Tibial artery (tissue), 4 donors: Measurements from ENCODE around the gene CACNA1D.

Experiments used
- DNase-seq, 2 donors: peaks; one replicate each; pipeline ENCODE4 v3.0.0-alpha.2; 2019
- H3K27ac ChIP-seq, 2 donors: fragments of 200-600 bp; sonication (generic) in 1 of 2; 1 replicate in 1 of 2; 2 replicates in 1 of 2; pipeline ENCODE4 v1.5.1; 2018 to 2019; ENCODE audit warnings: mild to moderate bottlenecking in 1 of 2
- H3K27me3 ChIP-seq, 2 donors: fragments of 200-600 bp; sonication (generic) in 1 of 2; one replicate each; pipeline versions ENCODE4 v1.5.1 to v1.6.0; 2016 to 2019
- H3K36me3 ChIP-seq, 3 donors: fragments of 200-600 bp; sonication (generic) in 2 of 3; one replicate each; pipeline ENCODE4 v1.5.1; 2016 to 2019; ENCODE audit warnings: mild to moderate bottlenecking in 2 of 3
- H3K4me1 ChIP-seq, 4 donors: fragments of 200-600 bp; sonication (generic) in 2 of 4; 1 replicate in 3 of 4; 2 replicates in 1 of 4; pipeline ENCODE4 v1.5.1; 2016 to 2019
- H3K4me3 ChIP-seq, 2 donors: fragments of 200-600 bp; sonication (generic) in 1 of 2; 1 replicate in 1 of 2; 2 replicates in 1 of 2; pipeline ENCODE4 v1.5.1; 2018 to 2019; ENCODE audit warnings: mild to moderate bottlenecking in 2 of 2
- H3K9me3 ChIP-seq, 3 donors: fragments of 200-600 bp; sonication (generic) in 1 of 3; one replicate each; pipeline ENCODE4 v1.5.1; 2016 to 2019
- CTCF ChIP-seq, 2 experiments: fragments of 200-600 bp in 1 of 2; fragments of 450-650 bp in 1 of 2; IDR thresholded peaks; one replicate each; pipeline ENCODE4 v1.5.1; 2017 to 2019; ENCODE audit warnings: antibody characterized with exemption in 2 of 2, mild to moderate bottlenecking in 1 of 2, moderate library complexity in 1 of 2
- intact Hi-C: fragments of 100-400 bp; cut with DNase I; formaldehyde crosslinking; loops from one replicate; pipeline ENCODE4 v1.15.0; 2023; ENCODE audit warnings: low total_unique reads

The CACNA1D gene

DNA sequence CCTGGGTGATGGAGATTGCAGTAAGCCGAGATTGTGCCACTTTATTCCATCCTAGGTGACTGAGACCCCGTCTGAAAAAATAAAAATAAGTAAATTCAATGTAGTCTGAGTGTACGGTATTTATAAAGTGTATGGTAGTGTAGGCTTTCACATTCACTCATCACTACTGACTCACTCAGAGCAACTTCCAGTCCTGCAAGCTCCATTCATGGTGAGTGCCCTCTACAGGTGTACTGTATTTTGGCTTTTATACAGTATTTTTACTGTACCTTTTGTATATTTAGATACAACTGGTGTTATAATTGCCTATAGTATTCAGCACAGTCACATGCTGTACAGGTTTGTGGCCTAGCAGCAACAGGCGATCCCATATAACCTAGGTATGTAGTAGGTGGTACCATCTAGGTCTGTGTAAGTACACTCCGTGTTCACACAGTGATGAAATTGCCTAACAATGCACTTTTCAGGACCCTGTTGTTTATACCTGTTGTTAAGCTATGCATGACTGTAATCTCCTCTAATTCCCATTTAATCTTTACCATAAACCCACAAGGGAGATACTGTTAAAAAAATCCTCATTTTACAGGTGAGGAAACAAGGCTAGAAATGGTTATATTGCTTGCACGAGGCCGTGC lies 19.3 kb downstream of the CACNA1D start:
- intact Hi-C loops, result no loop called here
- Histone ChIP-seq H3K4me3 (no peak overlapping the region), H3K36me3 (no peaks in the 10 kb centered on the region), H3K27ac (no peak overlapping the region), H3K4me1 (no peaks in the 10 kb centered on the region), H3K9me3 (no peaks in the 10 kb centered on the region), H3K27me3 (peaks cover 0 to 14% of the 10 kb centered on the region in 2 donors)
- DNase-seq, result no peak
- TF ChIP-seq CTCF (IDR thresholded peaks at IDR 0.05), result no peak

DNA sequence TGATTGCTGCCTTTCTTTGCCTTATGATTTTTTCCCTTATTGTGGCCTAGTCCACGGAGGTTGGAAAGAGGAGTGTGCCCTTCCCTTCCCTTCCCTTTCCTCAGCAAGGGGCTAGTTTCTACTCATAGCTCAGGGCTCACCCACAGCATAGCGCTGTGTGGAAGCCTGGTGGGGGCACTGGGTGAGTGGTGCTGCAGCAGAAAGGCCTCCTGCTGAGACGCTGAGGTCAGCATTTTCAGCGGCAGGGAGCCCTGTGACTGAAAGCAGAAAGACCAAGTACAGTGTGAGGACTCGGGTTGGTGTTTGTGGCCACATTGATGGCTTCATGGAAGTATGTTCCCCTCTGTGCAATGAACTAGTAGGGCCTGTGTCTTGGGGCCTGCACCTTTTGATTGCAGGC lies 21.9 kb downstream of the CACNA1D start:
- no peak for DNase-seq
- Histone ChIP-seq H3K27me3 (peaks cover 0 to 4% of the 10 kb centered on the region in 2 donors), H3K27ac (no peak overlapping the region), H3K4me3 (no peak overlapping the region), H3K9me3 (no peaks in the 10 kb centered on the region), H3K36me3 (no peaks in the 10 kb centered on the region), H3K4me1 (no peaks in the 10 kb centered on the region)
- intact Hi-C loops, result no loop called here
- TF ChIP-seq CTCF (IDR thresholded peaks at IDR 0.05), result no peak

- intact Hi-C loops, result no loop called here
- H3K4me1 ChIP-seq, result no peaks in the 10 kb centered on the region
- H3K27ac ChIP-seq, result no peak overlapping the region
- no peak overlapping the region for H3K4me3 ChIP-seq
- H3K9me3 ChIP-seq, result no peaks in the 10 kb centered on the region
- no peaks in the 10 kb centered on the region for H3K36me3 ChIP-seq
- DNase-seq, result no peak
- no peak for TF ChIP-seq CTCF (IDR thresholded peaks at IDR 0.05)
- H3K27me3 ChIP-seq, result no peaks in the 10 kb centered on the region
Measured at GRCh38 chr3:53518495-53518981, 24.1 kb downstream of the CACNA1D start.

- intact Hi-C loops, result no loop called here
- no peak overlapping the region for H3K27ac ChIP-seq
- no peak for TF ChIP-seq CTCF (IDR thresholded peaks at IDR 0.05)
- H3K36me3 ChIP-seq, result no peaks in the 10 kb centered on the region
- no peaks in the 10 kb centered on the region for H3K9me3 ChIP-seq
- DNase-seq, result no peak
- H3K27me3 ChIP-seq, result no peaks in the 10 kb centered on the region
- no peak overlapping the region for H3K4me3 ChIP-seq
- peaks cover 0 to 4% (median under 1%) of the 10 kb centered on the region in 4 donors for H3K4me1 ChIP-seq
Measured at GRCh38 chr3:53519065-53519709, 24.8 kb downstream of the CACNA1D start.

GRCh38 chr3:53523346-53523745 lies 28.9 kb downstream of the CACNA1D start:
- no peak for TF ChIP-seq CTCF (IDR thresholded peaks at IDR 0.05)
- Histone ChIP-seq H3K4me1 (peaks cover 0 to 16% (median 4%) of the 10 kb centered on the region in 4 donors), H3K9me3 (no peaks in the 10 kb centered on the region), H3K27me3 (no peaks in the 10 kb centered on the region), H3K36me3 (no peaks in the 10 kb centered on the region), H3K4me3 (no peak overlapping the region), H3K27ac (no peak overlapping the region)
- intact Hi-C loops, result no loop called here
- no peak for DNase-seq
